ENCODE measurements around the gene GLB1L2. TPM values are rescaled to one million over a fixed set of nuclear protein-coding genes. Genes with fewer than 3 reads are reported as not detected.

The GLB1L2 gene
- total RNA-seq, 2 donors from 2014 or later = 45.6 to 60.0 TPM

GRCh38 chr11:134377876-134378275 lies 46.1 kb downstream of the GLB1L2 start:
- Histone ChIP-seq H3K4me1 (replicated peaks) (no peaks in the 10 kb centered on the region), H3K36me3 (no peaks in the 10 kb centered on the region), H3K27me3 (replicated peaks; ENCODE audit: insufficient read depth) (no peaks in the 10 kb centered on the region), H3K9me3 (no peaks in the 10 kb centered on the region), H3K27ac (no peak overlapping the region), H3K4me3 (no peak overlapping the region)
- intact Hi-C loops (cut with DNase I) = no loop called here
- no peak for DNase-seq (ENCODE audit: low spot score)
- WGBS = 86% methylated on average over 14 of the region's 14 CpGs
- no peak for TF ChIP-seq POLR2AphosphoS5 (IDR thresholded peaks at IDR 0.05)
- TF ChIP-seq CTCF (IDR thresholded peaks at IDR 0.05) = no peak
- no peak for TF ChIP-seq POLR2A (IDR thresholded peaks at IDR 0.05)

- Histone ChIP-seq H3K4me3 (no peak overlapping the region), H3K36me3 (no peaks in the 10 kb centered on the region), H3K4me1 (replicated peaks) (no peaks in the 10 kb centered on the region), H3K9me3 (no peaks in the 10 kb centered on the region), H3K27me3 (replicated peaks; ENCODE audit: insufficient read depth) (no peaks in the 10 kb centered on the region), H3K27ac (no peak overlapping the region)
- no peak for TF ChIP-seq POLR2A (IDR thresholded peaks at IDR 0.05)
- no peak for TF ChIP-seq POLR2AphosphoS5 (IDR thresholded peaks at IDR 0.05)
- TF ChIP-seq CTCF (IDR thresholded peaks at IDR 0.05) = no peak
- intact Hi-C loops (cut with DNase I) = no loop called here
- DNase-seq (ENCODE audit: low spot score) = no peak
- 96% methylated on average over 2 of the region's 2 CpGs for WGBS
Observed at GRCh38 chr11:134379241-134379640, 47.5 kb downstream of the GLB1L2 start.

- Histone ChIP-seq H3K4me1 (replicated peaks) (peaks cover 2% of the 10 kb centered on the region), H3K9me3 (no peaks in the 10 kb centered on the region), H3K4me3 (no peak overlapping the region), H3K27me3 (replicated peaks; ENCODE audit: insufficient read depth) (no peaks in the 10 kb centered on the region), H3K36me3 (no peaks in the 10 kb centered on the region), H3K27ac (no peak overlapping the region)
- intact Hi-C loops (cut with DNase I) = no loop called here
- 83% methylated on average over 8 of the region's 12 CpGs for WGBS
- TF ChIP-seq POLR2AphosphoS5 (IDR thresholded peaks at IDR 0.05) (no peak), CTCF (IDR thresholded peaks at IDR 0.05) (no peak), POLR2A (IDR thresholded peaks at IDR 0.05) (no peak)
- no peak for DNase-seq (ENCODE audit: low spot score)
Observed at GRCh38 chr11:134380229-134380628, 48.4 kb downstream of the GLB1L2 start.

GRCh38 chr11:134380785-134381184 lies 49.0 kb downstream of the GLB1L2 start:
- intact Hi-C loops (cut with DNase I) = no loop called here
- Histone ChIP-seq H3K36me3 (no peaks in the 10 kb centered on the region), H3K9me3 (no peaks in the 10 kb centered on the region), H3K4me1 (replicated peaks) (peaks cover 7% of the 10 kb centered on the region), H3K4me3 (no peak overlapping the region), H3K27ac (no peak overlapping the region), H3K27me3 (replicated peaks; ENCODE audit: insufficient read depth) (no peaks in the 10 kb centered on the region)
- TF ChIP-seq CTCF (IDR thresholded peaks at IDR 0.05) (no peak), POLR2AphosphoS5 (IDR thresholded peaks at IDR 0.05) (no peak), POLR2A (IDR thresholded peaks at IDR 0.05) (no peak)
- 63% methylated on average over 4 of the region's 4 CpGs for WGBS
- DNase-seq (ENCODE audit: low spot score) = no peak

GRCh38 chr11:134382257-134382656 lies 50.5 kb downstream of the GLB1L2 start:
- Histone ChIP-seq H3K27me3 (replicated peaks; ENCODE audit: insufficient read depth) (no peaks in the 10 kb centered on the region), H3K9me3 (no peaks in the 10 kb centered on the region), H3K4me3 (no peak overlapping the region), H3K27ac (no peak overlapping the region), H3K36me3 (no peaks in the 10 kb centered on the region), H3K4me1 (replicated peaks) (peaks cover 7% of the 10 kb centered on the region)
- no peak for TF ChIP-seq CTCF (IDR thresholded peaks at IDR 0.05)
- TF ChIP-seq POLR2AphosphoS5 (IDR thresholded peaks at IDR 0.05) = no peak
- TF ChIP-seq POLR2A (IDR thresholded peaks at IDR 0.05) = no peak
- DNase-seq (ENCODE audit: low spot score) = no peak
- 87% methylated on average over 8 of the region's 8 CpGs for WGBS
- intact Hi-C loops (cut with DNase I) = no loop called here

Data from prostate gland (tissue), 2 donors.